GM18505 (cell line): Measurements from ENCODE around the gene GNB1.

ENCODE experiments used
- ATAC-seq: cut with Tn5 transposase; IDR thresholded peaks from one replicate; pipeline ENCODE4 v1.9.1; 2021; ENCODE audit not compliant: unreplicated experiment
- POLR2A ChIP-seq: IDR thresholded peaks from 4 replicates; pipeline ENCODE4 v1.6.1; 2011; ENCODE audit warnings: borderline replicate concordance; ENCODE audit not compliant: insufficient read depth, insufficient read length; ENCODE audit errors: extremely low read depth

Gene GNB1

DNA sequence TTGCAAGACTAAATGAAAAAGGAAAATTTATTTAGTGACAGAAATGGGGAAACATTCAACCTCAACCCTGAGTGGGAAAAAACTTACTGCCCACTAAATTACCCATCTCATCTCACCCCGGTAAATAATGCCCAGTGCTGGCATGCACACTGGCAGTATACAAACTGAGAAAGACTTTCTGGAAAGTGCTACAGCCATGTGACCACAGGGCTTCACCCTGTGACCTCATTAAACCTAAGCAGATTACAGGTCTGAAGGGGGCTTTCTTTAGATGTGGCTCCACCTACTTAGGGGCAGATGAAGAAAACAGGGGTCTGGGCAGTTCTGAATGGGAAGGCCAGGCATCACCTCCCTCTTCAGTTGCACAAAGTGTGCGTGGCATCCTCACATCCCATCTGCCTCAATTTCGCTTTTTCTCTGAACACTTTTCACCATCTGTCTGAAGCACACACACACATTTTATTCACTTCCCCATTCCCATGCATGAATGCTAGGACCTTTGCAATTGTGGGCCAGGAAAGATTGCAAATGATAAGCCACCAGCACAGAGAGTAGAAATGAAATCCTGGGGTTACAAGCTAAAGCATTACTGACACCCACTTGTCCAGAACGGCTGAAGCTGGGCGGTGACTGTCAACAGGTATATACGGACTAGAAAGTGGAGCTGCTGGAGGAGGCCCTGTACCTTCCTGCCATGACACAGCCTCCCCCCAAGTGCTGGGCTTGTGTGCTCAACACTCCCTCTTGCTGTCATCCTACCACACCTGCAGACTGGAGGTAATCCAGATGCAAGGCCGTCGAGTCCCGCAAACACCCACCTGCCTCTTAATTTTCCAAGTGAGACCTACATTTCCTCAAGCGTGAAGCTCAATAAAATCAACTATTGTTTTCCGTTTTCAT lies 115.3 kb downstream of the GNB1 start:
- no peak for TF ChIP-seq POLR2A

DNA sequence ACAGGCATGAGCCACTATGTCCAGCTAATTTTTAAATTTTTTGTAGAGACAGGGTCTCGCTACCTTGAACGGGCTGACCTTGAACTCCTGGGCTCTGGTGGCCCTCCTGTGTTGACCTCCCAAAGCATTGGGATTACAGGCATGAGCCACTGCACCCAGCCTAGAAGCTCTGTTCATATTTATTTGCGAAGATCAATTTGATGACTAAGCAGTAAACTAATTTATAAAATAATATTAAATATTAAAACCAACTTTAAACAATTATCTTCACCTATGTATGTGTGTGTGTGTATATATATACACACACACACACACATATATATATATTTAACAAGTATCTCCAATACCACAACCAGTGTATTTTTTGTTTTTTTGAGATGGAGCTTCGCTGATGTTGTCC lies 117.0 kb downstream of the GNB1 start:
- no peak for ATAC-seq
- TF ChIP-seq POLR2A = no peak

More for the DNA sequence above, 115.3 kb downstream of the GNB1 start:
- no peak for ATAC-seq

DNA sequence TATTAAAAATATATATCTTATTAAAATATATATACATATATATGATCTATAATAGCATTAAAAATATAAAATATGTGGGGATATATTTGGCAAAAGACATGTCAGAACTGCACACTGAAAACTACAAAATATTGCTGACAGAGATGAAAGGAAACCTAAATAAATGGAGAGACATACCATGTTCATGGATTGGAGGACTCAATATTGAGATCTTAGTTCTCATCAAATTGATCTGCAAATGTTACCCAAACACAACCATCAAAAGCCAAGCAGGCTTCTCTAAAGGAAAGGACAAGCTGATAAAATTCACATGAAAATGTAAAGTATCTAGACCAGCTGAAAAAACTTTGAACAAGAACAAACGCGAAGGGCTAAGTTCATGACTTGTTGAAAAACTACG lies 119.8 kb downstream of the GNB1 start:
- ATAC-seq = no peak

DNA sequence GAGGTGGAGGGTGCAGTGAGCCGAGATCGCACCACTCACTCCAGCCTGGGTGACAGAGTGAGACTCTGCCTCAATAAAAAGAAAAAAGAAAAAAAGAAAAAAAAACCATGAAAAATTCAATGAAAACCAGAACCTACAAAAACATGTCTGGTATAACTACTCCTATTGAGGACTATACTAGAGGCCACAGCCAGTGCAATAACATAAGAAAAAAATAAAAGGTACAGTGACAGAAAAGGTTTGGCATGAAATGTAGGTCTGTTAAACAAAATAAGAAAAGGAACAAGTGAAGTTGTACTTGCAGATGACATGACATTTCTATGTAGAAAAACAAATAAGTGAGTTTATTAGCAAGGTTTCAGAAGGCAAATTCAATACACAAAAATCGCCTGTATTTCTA lies 120.8 kb downstream of the GNB1 start:
- no peak for TF ChIP-seq POLR2A
- ATAC-seq = no peak

More for the DNA sequence above, 119.8 kb downstream of the GNB1 start:
- TF ChIP-seq POLR2A = no peak

DNA sequence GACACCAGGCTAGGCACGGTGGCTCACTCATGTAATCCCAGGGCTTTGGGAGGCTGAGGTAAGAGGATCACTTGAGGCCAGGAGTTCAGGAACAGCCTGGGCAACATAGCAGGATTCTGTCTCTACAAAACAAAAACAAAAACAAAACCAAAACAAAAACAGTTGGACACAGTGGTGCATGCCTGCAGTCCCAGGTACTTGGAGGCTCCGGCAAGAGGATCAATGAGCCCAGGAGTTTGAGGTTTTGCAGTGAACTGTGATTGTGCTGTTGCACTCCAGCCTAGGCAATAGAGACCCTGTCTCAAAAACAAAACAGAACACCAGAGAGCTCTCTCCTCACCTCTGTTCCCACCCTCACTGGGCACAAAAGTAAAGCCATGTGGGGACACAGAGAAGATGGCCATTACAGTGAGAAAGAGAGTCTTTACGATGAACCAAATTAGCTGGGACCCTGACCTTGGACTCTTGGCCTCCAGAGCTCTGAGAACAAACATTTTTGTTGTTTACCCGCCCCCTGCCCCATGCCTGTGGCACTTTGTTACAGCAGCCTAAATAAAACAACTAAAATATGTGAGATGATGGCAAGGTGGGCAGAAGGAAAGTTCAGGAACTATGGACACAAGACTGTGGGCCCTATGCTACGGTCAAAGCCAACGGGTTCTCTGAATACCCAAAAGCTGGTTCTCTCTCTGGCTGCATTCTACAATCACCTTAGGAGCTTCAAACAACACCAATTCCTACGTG lies 122.5 kb downstream of the GNB1 start:
- TF ChIP-seq POLR2A = no peak
- ATAC-seq = no peak

DNA sequence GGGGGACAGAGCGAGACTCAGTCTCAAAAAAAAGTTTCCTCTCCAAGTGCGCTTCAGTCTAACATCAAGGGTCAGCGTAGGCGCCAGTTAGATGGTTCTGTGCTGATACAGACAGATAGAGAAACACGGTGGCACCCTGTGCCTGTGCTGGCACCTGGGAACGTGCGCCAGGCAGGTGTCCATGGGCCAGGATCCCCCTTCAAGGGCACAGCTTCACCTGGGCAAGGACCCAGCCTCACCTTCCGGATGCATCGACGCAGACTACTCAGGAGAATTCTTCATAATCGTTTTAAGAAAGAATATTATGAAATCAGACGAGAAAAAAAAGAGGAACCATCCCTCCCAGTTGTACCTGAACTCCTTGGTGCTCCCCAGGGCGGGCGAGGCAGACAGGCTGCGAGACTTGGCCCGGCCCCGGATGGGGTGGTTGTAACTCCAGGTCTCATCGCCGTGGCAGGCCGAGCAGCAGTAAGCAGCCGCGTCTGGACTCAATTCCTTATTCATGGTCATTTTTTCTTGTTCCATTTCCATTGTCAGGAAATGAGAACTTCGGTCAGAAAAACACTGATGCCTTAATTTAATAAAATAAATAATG lies 125.9 kb downstream of the GNB1 start:
- TF ChIP-seq POLR2A = no peak
- ATAC-seq = no peak

DNA sequence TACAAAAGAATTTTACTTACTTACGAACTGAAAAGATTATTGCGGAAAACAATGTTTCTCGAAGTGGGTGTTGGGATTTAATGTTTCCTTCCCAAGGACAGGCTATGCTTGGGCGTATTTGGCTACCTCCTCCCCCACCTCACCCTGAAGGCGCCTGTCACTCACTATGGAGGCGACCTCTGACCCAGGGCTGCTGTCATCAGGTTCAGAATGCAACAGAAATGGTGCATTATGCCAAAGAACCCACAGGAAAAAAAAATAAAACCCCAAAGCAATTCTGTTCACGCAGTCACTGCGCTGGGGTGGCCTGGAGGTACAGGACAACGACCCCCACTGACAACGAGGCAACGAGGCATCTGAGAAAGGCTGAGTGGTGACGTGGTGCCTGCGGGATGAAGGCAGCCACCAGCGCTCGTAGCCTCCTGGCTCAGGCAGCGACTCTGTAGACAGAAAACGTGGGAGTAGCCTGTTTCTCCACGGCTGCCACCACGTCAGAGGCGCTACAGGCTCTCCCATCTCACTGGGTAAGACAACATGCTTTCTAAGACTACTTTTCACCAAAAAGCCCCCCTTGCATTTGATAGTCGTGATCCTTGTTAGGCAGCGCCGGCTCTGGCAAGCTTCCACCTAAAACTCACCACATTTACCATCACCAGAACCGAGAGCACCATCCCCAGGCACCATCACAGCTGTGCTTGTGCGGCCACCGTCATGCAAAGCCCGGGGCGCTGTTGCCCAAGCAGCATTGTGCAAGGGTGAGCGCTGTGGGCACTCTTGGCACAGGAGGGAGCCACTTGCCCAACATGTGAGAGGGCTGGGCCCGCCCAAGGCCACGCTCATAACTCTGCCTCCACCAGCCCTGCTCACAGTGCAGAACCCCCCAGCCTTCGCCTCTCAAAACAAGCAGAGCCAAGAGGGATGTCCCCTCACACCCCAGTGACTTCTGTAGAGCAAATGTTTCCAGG lies 126.9 kb downstream of the GNB1 start:
- no peak for ATAC-seq

DNA sequence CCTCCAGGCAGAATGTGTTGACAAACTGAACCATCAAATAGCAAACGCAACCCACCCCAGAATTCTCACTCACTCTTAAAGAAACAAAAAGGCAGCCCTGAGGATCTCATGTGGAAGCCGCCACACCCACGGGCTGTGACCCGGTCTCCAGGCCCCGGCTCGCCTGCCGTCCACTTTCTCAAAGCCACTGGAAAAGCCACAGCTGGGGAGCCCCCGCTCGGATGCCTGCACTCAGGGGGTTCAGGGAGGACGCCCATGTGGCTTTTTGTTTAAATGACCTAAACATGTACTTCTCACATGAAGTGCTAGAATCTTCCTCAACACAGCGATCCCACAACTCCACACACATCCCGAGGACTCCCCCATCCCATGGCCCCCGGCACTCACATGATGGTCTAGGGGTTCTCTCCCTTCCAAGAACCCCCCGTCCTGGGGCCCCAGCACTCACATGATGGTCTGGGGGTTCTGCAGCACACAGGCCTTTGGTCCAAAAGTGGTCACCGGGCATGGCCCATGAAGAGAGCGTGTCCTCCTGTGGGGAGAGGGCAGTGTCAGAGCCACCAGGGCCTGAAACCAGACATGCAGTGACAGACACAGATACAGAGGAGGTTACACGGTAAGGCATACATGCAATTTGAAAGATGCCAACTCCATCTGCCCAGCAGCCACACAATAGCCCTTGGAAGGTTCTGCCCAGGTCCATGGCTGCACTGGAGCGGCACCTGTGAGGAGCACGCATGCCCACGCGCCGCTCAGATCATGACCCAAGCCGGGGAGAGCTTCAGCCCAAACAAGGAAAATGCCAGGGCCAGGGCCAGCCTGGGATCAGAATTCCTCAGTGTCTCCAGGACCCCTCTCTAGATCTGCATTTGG lies 129.1 kb downstream of the GNB1 start:
- no peak for ATAC-seq
- TF ChIP-seq POLR2A = no peak

More for the DNA sequence above, 126.9 kb downstream of the GNB1 start:
- no peak for TF ChIP-seq POLR2A

DNA sequence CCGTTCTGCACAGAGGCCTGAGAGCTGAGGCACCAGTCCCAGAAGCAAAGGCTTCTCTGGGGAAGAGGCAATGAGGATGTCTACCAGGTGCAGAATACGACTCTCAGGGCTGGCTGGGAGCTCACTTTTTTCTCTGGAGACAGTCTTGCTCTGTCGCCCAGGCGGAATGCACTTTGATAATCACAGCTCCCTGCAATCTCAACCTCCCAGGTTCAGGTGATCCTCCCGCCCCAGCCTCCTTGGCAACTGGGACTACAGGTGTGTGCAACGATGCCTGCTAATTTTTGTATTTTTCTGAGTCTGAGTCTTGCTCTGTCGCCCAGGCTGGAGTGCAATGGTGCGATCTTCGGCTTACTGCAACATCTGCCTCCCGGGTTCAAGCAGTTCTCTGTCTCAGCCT lies 130.2 kb downstream of the GNB1 start:
- ATAC-seq = no peak
- TF ChIP-seq POLR2A = no peak

DNA sequence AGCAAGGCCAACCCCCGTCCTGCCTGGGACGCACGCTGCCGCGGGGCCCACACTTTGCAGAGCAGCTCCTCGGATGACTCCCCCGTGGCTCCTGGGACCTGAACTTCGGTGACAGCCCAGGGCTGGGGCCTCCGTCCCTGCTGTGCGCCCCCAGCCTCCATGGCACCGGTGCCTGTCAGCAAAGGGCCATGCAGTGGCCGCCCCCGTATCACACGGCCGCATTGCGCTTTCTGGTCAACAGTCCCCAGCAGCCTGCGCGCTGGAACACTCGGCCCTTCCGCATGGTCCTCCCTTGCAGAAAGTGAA lies 130.6 kb downstream of the GNB1 start:
- ATAC-seq = no peak
- no peak for TF ChIP-seq POLR2A

DNA sequence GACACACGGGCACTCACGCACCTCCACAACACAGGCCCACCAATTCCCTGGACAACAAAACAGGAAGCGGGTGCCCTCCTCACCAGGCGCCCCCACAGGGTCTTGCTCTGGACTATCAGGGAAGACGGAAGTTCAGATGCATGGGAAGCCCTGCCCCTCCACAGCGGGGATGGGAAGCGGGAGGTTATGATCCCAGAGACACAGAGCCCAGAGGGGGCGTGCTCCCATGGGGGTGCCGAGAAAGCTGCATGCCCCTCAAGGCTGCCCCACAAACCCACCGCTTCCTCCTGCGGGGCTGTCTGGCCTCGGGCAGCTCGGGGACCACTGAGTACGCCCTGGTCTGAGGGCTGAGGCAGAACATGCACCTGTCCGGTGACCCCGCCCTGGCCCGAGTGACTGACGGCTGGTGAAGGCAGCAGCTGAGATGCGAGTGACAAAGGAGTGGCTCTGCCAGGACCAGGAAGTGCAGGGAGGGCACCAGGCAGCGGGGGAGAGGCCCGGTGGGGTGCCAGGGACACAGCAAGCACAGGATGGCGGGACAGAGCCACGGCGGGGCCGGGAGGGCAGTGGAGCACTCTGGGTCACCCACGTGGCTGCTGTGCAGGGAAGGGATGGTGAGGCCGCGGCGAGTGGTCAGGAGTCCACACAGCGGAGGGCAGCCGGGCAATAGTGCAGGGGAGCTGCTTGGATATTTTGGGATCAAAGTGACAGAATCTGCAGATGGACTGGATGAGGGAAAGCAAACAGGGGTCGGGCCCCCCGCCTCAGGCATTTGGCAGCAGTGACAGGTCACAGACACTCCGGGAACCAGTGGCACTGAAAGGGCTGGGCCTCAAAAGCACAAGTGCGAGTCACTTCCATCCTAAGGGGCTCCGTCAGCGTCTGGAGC lies 131.2 kb downstream of the GNB1 start:
- ATAC-seq = no peak
- no peak for TF ChIP-seq POLR2A

DNA sequence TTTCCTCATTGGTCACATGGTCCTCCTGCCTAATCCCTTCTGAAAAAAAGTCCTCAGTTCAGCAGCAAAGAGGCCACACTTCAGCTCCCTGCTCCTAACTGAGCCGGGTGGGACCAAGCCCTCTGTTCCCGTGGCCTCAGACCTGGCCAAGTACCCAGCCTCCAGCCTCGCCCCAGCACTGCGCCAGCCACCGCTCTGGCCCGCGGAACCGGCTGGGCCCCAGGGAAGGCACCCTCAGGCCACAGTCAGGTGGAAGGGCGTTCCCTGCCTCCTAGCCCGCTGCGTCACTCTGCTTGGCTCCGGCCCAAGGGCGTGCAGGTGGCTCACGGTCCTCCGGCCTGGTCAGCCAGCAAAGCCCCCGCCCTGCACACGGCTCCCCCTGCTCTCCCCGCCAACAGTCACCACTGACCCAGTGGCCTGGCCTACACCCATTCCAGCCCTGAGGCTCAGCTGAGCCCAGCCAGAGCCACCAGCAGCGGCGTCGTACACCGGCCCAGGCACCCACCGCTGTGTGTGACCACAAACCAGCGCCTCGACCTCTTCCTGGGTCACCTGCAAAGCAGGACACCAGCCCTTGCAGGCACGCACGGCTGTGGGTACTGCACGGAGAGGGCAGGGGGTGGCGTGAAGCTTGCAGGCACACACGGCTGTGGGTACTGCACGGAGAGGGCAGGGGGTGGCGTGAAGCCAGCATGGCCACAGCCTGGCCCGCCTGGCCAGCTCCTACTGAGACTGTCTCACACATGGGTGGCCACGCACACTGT lies 132.0 kb downstream of the GNB1 start:
- no peak for TF ChIP-seq POLR2A
- ATAC-seq = no peak
